Naive B cell (primary cell): ENCODE data around the gene FHDC1. TPM values are rescaled to one million over a fixed set of nuclear protein-coding genes. Genes with fewer than 3 reads are reported as not detected.

Experiments
- ATAC-seq, 2 donors: fragments of 150-1000 bp; cut with Tn5 transposase; 2 replicates each; pipeline ENCODE4 v1.10.0; 2021; ENCODE audit warnings: low read depth in 2 of 2, mild to moderate bottlenecking in 2 of 2, moderate library complexity in 2 of 2
- DNase-seq: peaks from one replicate; pipeline ENCODE4 v3.0.0; 2022
- H3K27ac Mint-ChIP-seq, 6 donors: one replicate each; pipeline ENCODE4 v1.8.0; 2020 to 2022; ENCODE audit warnings: mild to moderate bottlenecking in 6 of 6, mixed read lengths in 6 of 6, moderate library complexity in 5 of 6, inconsistent platforms in 2 of 6
- H3K27me3 Mint-ChIP-seq, 3 donors: one replicate each; pipeline ENCODE4 v1.8.0; 2021 to 2022; ENCODE audit warnings: mixed read lengths in 3 of 3, mild to moderate bottlenecking in 1 of 3
- H3K36me3 Mint-ChIP-seq, 2 donors: one replicate each; pipeline ENCODE4 v1.8.0; 2020 to 2022; ENCODE audit warnings: mixed read lengths in 2 of 2, inconsistent platforms in 1 of 2, mild to moderate bottlenecking in 1 of 2
- H3K4me1 Mint-ChIP-seq, 3 donors: one replicate each; pipeline ENCODE4 v1.8.0; 2020 to 2022; ENCODE audit warnings: mixed read lengths in 3 of 3, inconsistent platforms in 1 of 3, mild to moderate bottlenecking in 1 of 3, moderate library complexity in 1 of 3
- H3K4me3 Mint-ChIP-seq, 8 donors: one replicate each; pipeline ENCODE4 v1.8.0; 2020 to 2022; ENCODE audit warnings: mild to moderate bottlenecking in 8 of 8, mixed read lengths in 8 of 8, moderate library complexity in 8 of 8, inconsistent platforms in 2 of 8
- H3K9me3 Mint-ChIP-seq, 7 donors: one replicate each; pipeline ENCODE4 v1.8.0; 2020 to 2022; ENCODE audit warnings: mixed read lengths in 7 of 7, mild to moderate bottlenecking in 5 of 7, inconsistent platforms in 2 of 7, moderate library complexity in 1 of 7
- polyA plus RNA-seq, 6 donors: library from polyadenylated mRNA; unstranded; fragments of 300-500 nt; fragmentation: Illumina TruSeq; gene quantifications; one replicate each; pipeline ENCODE4 v1.2.3, GENCODE V29; 2021; ENCODE audit warnings: low read depth in 6 of 6

The FHDC1 gene
- polyA plus RNA-seq, 6 donors from 2014 or later = not detected

DNA sequence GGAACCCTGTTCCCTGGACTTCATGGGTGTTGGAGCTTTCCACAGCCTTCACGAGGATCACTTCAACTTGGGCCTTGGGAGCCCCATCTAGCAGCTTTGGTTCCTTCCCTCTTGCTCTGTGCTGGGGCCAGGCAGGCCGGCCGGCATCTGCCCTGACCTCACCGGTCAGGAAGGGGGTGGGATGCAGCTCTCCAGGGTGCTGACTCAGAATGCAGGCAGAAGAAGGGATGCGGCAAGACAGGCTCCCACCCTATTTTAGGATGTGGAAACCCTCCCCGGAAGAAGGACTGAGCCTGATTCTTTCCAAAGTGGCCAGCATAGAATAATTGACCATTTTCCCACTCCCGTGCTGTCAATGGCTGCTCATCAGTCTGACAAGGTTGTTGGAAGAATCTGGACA is 47.1 kb downstream of the FHDC1 start:
- Mint-ChIP-seq H3K9me3 (no peaks in the 10 kb centered on the region), H3K4me1 (no peaks in the 10 kb centered on the region), H3K4me3 (no peak overlapping the region), H3K27me3 (peaks cover 4 to 8% (median 7%) of the 10 kb centered on the region in 3 donors), H3K27ac (no peak overlapping the region), H3K36me3 (no peaks in the 10 kb centered on the region)
- ATAC-seq (no peak), DNase-seq (no peak)

DNA sequence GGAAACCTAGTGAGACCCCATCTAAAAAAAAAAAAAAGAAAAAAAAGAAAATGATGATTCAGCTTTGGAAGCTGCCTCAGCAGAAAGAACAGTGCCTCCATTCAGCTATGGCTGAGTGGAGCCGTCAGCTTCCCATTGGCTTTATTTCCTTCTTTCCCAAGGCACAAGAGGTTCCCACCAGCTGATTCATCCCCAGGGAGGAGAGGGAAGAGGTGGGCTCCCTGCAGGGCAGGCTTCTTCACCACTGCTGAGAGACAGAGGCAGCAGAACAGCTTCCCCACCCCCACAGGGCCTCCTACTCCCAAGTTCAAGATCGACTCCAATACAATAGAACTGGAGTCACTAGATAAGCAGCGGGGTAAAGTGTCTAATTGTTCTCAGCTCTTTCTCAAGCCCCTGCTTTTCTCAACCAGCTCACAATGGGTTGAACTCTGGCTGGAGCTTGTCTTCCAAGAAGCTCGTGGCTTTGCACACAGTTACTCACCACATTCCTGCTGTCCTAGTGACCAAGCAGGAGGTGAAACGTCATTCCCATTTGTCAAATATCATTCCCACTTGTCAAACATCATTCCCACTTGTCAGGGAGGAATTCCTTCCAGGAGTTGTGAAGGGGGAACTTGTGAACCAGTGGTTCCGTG is 47.8 kb downstream of the FHDC1 start:
- Mint-ChIP-seq H3K27me3 (peaks cover 4 to 8% (median 7%) of the 10 kb centered on the region in 3 donors), H3K4me3 (no peak overlapping the region), H3K27ac (no peak overlapping the region), H3K4me1 (no peaks in the 10 kb centered on the region), H3K9me3 (no peaks in the 10 kb centered on the region), H3K36me3 (no peaks in the 10 kb centered on the region)
- ATAC-seq = no peak
- DNase-seq = no peak

DNA sequence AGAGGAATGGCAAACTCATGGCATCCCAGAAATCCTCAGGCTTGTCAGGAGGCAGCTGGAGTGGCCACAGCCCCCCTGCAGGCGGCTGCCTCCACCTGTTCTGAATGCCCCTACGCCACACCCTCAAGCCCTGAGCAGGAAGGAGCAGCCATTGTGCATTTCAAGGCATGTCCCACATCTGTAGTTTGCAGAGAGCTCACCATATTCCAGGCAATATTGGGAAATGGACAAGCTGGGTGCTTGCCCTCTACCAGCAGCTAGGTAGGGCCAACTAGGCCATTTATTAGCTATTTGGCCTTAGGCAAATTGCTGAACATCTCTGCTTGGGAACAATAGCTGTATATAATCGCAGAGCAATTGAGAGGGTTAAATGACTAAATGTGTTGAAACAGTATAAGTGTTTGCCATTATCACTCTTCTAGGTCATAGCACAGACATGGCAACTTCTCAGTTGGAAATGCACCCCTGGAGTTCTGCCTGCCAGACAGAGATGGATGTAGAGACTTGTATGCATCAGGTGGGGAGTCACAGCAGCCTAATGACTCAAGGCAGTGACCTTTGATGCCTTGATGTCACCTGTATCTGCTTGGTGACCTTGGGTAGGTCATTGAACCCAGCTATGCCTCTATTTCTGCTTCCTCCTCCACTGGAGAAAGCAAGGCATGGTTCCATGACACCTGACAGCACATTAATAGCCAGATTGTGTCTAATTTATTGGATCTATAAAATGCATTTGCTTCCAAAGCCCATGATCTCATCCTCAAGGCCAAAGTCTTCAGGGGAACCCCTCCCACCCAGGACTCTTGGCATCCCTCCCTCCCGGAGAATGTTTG is 52.8 kb downstream of the FHDC1 start:
- H3K4me3 Mint-ChIP-seq = no peak overlapping the region
- peaks cover 0 to 5% (median 0%) of the 10 kb centered on the region in 3 donors for H3K27me3 Mint-ChIP-seq
- peaks cover 0 to 14% (median 3%) of the 10 kb centered on the region in 3 donors for H3K4me1 Mint-ChIP-seq
- no peaks in the 10 kb centered on the region for H3K9me3 Mint-ChIP-seq
- no peak for DNase-seq
- H3K27ac Mint-ChIP-seq = no peak overlapping the region
- ATAC-seq = no peak
- no peaks in the 10 kb centered on the region for H3K36me3 Mint-ChIP-seq

DNA sequence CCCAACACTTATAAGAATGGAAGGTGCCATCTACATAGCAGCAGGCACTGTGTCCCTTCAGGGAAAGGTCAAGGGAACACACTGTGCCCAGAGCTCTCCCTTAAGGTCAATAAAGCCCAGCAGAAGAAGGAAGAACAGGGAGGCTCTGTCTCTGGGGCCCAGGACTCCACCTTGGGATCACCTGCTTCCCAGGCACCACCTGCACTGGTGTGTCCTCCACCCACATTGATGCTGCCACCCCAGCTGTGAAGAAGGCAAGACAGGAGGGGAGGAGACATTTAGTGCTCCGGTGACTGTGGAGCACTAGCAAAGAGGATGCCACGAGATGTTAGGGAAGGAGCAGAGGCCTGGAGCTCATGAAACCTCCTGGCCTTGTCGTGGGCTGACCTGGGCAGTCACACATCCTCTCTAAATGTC is 53.4 kb downstream of the FHDC1 start:
- peaks cover 0 to 14% (median 3%) of the 10 kb centered on the region in 3 donors for H3K4me1 Mint-ChIP-seq
- DNase-seq (no peak), ATAC-seq (no peak)
- peaks cover 0 to 5% (median 0%) of the 10 kb centered on the region in 3 donors for H3K27me3 Mint-ChIP-seq
- no peaks in the 10 kb centered on the region for H3K36me3 Mint-ChIP-seq
- H3K27ac Mint-ChIP-seq = no peak overlapping the region
- H3K4me3 Mint-ChIP-seq = no peak overlapping the region
- H3K9me3 Mint-ChIP-seq = no peaks in the 10 kb centered on the region

DNA sequence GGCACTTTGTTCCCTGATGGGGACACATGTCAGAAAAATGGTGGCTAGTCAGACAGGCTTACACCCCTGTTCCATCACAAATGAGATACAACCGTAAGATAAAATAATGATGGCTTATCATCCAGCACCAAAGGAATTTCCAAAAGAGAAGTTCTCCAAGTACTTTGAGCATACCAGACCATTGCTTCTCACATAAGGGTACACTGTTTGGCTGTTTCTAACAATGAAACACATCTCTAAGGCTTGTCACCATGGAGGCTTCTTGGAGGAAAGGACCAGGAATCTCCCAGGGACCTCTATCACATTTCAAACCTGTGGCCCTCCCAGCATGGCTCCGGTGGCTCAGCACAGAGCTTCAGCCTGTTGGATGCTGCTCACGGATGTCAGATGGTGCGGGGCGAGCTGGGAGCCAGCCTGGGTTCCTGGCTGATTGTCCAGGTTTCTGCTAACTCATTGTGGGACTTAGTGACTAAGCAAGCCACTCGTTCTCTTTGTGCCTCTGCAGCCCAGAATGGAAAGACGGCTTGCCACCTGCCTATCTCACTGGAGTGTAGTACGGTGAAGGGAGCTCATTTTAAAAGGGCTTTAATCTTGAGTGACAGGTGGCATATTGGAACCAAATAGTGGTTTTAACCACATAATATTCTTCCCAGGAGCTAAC is 54.5 kb downstream of the FHDC1 start:
- Mint-ChIP-seq H3K4me3 (no peak overlapping the region), H3K27ac (peak overlapping the region in 1 of 6 donors; percentile 8), H3K27me3 (peaks cover 5 to 10% (median 7%) of the 10 kb centered on the region in 3 donors), H3K36me3 (peaks cover 0 to 6% of the 10 kb centered on the region in 2 donors), H3K4me1 (peaks cover 0 to 14% (median 3%) of the 10 kb centered on the region in 3 donors), H3K9me3 (no peaks in the 10 kb centered on the region)
- DNase-seq (no peak), ATAC-seq (no peak)

DNA sequence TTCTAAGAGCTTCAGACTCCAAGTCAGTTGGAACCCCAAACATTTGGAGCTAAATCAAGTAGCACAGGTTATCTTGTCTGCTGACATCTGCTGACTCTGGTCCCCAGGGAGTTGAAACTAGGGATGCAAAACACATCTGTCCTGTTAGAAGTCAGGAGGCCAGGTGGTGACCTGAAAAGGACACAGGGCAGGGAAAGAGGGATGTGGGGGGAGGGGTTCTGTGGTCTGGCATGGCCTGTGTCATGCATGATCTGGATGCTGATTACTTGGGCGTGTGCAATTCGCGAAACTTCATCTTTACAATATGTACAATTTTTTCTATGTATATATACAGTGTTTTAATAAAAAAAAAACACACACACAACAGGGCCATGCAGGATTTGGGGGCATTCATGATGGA is 55.3 kb downstream of the FHDC1 start:
- H3K27ac Mint-ChIP-seq = no peak overlapping the region
- peaks cover 0 to 18% (median 7%) of the 10 kb centered on the region in 3 donors for H3K27me3 Mint-ChIP-seq
- H3K4me1 Mint-ChIP-seq = peaks cover 0 to 17% (median 7%) of the 10 kb centered on the region in 3 donors
- H3K9me3 Mint-ChIP-seq = no peaks in the 10 kb centered on the region
- DNase-seq (no peak), ATAC-seq (no peak)
- H3K4me3 Mint-ChIP-seq = no peak overlapping the region
- peaks cover 0 to 6% of the 10 kb centered on the region in 2 donors for H3K36me3 Mint-ChIP-seq

DNA sequence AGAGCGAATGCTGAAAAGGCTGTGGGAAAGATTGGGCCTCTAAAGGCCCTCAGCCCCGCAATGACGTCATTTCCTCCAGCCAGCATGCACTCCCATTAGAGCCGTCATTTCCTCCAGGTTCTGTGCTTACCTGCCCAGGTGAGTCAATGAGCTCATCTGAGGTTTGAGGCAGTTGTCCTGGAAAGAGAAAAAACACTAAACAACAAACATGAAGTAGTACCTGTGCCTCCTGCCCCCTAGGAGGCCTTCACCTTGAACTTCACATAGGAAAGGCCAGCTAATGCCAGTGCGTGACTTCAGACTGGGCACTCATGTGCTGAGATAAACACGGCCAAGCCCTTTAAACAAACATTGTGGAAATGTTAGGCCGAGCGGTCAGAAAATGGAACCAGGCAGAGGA is 55.9 kb downstream of the FHDC1 start:
- Mint-ChIP-seq H3K27me3 (peaks cover 0 to 24% (median 7%) of the 10 kb centered on the region in 3 donors), H3K27ac (no peak overlapping the region), H3K9me3 (no peaks in the 10 kb centered on the region), H3K4me1 (peaks cover 0 to 17% (median 7%) of the 10 kb centered on the region in 3 donors), H3K4me3 (no peak overlapping the region), H3K36me3 (peaks cover 0 to 6% of the 10 kb centered on the region in 2 donors)
- DNase-seq (no peak), ATAC-seq (no peak)

DNA sequence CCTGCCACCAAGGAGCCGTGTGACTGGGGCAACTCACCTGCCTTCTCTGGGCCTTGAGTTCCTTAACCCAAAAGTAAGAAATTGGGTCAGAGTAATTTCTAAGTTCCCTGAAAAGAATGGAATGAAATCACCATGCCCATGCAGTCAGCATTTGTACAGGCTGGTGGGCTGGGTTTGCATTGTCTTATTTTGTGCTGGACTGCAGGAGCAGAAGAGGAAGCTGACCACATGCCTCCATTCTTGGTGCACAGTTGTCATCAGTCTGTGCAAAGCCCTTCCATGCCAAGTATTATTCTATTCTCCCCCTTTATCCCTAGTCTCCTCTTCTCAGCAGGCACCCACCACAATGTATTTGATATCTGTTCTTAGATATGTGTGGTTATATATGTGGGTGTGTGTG is 56.3 kb downstream of the FHDC1 start:
- DNase-seq (no peak), ATAC-seq (no peak)
- H3K36me3 Mint-ChIP-seq = peaks cover 0 to 6% of the 10 kb centered on the region in 2 donors
- peaks cover 0 to 27% (median 7%) of the 10 kb centered on the region in 3 donors for H3K27me3 Mint-ChIP-seq
- no peak overlapping the region for H3K27ac Mint-ChIP-seq
- H3K9me3 Mint-ChIP-seq = no peaks in the 10 kb centered on the region
- H3K4me3 Mint-ChIP-seq = no peak overlapping the region
- peaks cover 0 to 17% (median 7%) of the 10 kb centered on the region in 3 donors for H3K4me1 Mint-ChIP-seq

DNA sequence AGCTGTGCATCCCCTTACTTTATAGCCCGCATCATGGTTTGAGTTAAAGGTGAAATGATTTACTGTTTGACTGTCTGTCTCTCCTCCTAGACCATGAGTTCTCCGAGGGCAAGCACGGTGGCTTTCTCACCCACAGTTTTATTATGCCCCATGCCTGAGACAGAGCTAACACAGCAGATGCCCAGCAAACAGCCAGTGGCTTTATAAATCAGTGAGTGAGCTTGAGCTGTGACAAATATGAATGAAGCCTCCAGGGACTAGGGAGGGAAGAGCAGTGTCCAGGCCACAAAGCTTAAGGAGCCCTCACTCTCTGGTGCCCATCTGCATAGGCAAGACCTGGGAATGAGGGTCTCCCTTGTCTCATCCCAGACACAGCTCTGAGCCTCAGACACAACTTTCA is 57.9 kb downstream of the FHDC1 start:
- Mint-ChIP-seq H3K4me3 (peak overlapping the region in 1 of 8 donors; percentile 45), H3K36me3 (peaks cover 0 to 6% of the 10 kb centered on the region in 2 donors), H3K27me3 (peaks cover 0 to 37% (median 12%) of the 10 kb centered on the region in 3 donors), H3K4me1 (peaks cover 0 to 17% (median 7%) of the 10 kb centered on the region in 3 donors), H3K9me3 (no peaks in the 10 kb centered on the region), H3K27ac (peak overlapping the region in 2 of 6 donors; percentile 28 to 42)
- no peak for ATAC-seq
- DNase-seq = no peak

DNA sequence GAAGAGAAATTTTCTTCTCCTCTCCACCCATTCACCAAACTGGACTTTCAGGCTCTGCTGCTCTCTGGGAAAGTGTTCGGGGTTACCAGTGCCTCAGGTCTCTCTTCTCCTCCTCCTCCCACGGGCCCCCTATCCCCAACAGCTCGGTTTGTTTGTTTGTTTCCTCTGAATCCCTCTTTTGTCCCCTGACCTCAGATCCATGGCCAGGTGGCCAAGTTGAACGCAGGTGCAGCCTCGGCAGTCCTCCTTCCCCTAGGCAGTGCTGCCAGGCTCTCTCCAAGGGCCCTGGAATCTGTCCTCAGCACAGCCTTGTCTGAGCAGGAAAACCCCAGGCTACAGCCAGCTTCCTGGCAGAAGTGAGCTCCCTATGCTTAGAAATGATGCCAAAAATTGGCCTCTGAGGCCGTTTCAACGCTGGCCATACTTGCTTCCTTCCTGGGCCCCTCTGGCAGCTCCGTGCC is 60.0 kb downstream of the FHDC1 start:
- Mint-ChIP-seq H3K9me3 (no peaks in the 10 kb centered on the region), H3K4me1 (peaks cover 0 to 12% (median 7%) of the 10 kb centered on the region in 3 donors), H3K27me3 (peaks cover 4 to 46% (median 17%) of the 10 kb centered on the region in 3 donors), H3K27ac (peak overlapping the region in 2 of 6 donors; percentile 20 to 36), H3K36me3 (peaks cover 0 to 6% of the 10 kb centered on the region in 2 donors), H3K4me3 (no peak overlapping the region)
- ATAC-seq (no peak), DNase-seq (no peak)

DNA sequence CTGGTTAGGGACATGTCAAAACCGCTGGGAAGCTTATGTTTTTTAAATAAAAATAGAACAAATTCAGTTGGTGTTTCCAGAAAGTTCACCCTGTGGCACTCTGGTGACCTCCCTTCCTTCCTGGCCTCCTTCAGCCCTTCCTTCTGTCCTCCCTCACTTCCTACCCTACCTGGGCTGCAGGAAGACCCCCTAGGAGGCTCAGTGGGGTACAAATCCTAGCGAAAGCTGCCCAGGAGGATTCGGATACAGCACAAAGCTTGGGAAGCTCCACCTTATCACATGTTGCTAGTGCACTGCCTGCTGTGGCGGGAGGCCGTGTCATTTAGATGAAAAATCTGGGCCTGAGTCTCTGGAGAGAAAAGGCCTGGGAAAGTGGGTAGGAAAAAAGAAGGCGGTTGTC is 60.5 kb downstream of the FHDC1 start:
- Mint-ChIP-seq H3K27ac (peak overlapping the region in 1 of 6 donors; percentile 62), H3K36me3 (peaks cover 0 to 6% of the 10 kb centered on the region in 2 donors), H3K4me1 (peaks cover 0 to 7% (median 7%) of the 10 kb centered on the region in 3 donors), H3K27me3 (peaks cover 6 to 48% (median 17%) of the 10 kb centered on the region in 3 donors), H3K9me3 (no peaks in the 10 kb centered on the region), H3K4me3 (no peak overlapping the region)
- ATAC-seq (no peak), DNase-seq (no peak)

DNA sequence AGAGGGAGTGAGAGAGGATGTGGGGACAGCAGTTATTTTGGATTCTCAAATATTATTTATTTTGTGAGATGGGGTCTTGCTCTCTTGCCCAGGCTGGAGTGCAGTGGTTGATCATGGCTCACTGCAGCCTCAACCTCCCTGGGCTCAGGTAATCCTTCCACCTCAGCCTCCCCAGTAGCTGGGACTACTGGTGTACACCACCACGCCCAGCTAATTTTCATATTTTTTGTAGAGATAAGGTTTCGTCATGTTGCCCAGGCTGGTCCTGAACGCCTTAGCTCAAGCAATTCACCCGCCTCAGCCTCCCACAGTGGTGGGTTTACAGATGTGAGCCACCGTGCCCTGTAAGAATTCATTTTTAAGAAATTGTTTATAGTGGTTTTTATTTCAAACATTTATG is 61.2 kb downstream of the FHDC1 start:
- no peak for ATAC-seq
- no peaks in the 10 kb centered on the region for H3K9me3 Mint-ChIP-seq
- peaks cover 0 to 6% of the 10 kb centered on the region in 2 donors for H3K36me3 Mint-ChIP-seq
- H3K4me3 Mint-ChIP-seq = no peak overlapping the region
- H3K27me3 Mint-ChIP-seq = peaks cover 10 to 54% (median 17%) of the 10 kb centered on the region in 3 donors
- DNase-seq = no peak
- no peak overlapping the region for H3K27ac Mint-ChIP-seq
- H3K4me1 Mint-ChIP-seq = peaks cover 0 to 3% (median 3%) of the 10 kb centered on the region in 3 donors

DNA sequence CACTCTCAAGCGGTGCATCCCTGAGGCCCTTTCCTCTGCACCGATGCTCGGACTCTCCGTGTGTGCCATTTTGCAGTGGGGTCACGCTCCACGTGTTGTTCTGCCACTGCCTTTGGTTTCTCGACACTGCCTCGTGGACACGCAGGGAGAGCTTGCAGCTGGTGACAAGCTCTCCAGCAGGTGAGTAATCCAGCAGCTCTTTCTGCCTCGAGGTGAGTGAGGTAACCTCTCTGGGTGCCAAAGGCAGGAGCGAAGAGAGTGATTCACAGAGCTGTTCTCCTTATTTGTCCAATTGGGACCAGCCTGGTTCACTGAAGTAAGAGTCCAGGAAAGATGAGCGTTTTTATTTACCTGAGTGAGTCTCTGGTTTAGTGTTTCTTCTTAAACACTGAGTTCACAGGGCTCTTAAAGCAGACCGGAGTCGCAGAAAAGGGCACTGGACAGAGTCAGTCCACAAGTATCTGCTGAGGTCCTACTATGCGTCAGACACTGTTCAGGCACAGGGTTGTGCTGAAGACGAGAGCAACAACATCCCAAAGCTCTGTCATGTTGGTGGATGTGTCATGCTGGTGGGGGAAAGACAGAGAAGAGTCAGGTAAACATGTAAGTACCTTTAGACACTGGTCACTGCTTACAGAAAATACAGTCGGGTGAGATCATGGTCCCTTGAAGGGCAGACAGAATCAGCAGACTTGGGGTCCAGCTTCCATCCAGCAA is 61.8 kb downstream of the FHDC1 start:
- Mint-ChIP-seq H3K27ac (no peak overlapping the region), H3K36me3 (peaks cover 0 to 6% of the 10 kb centered on the region in 2 donors), H3K4me3 (no peak overlapping the region), H3K4me1 (peaks cover 0 to 3% (median 3%) of the 10 kb centered on the region in 3 donors), H3K9me3 (no peaks in the 10 kb centered on the region), H3K27me3 (peaks cover 10 to 54% (median 17%) of the 10 kb centered on the region in 3 donors)
- DNase-seq = no peak
- no peak for ATAC-seq
